Activated CD8-positive, alpha-beta T cell treated with anti-CD3 and anti-CD28 coated beads for 36 hours (primary cell): Measurements from ENCODE around the gene CXCL6. TPM values are rescaled to one million over a fixed set of nuclear protein-coding genes. Genes with fewer than 3 reads are reported as not detected.

Experiments
- ATAC-seq: fragments of 200-7000 bp; cut with Tn5 transposase; one replicate; pipeline ENCODE4 v1.10.0; 2021; ENCODE audit warnings: mild to moderate bottlenecking, moderate library complexity
- CTCF ChIA-PET: fragments of 350-600 bp; sonication (Branson Sonifier 250); formaldehyde crosslinking; loops from one replicate; lab custom pipeline; 2021; ENCODE audit warnings: antibody characterized with exemption; lab: Charles Lee
- POLR2A ChIA-PET: fragments of 350-600 bp; sonication (Branson Sonifier 250); formaldehyde crosslinking; loops from one replicate; lab custom pipeline; 2021; ENCODE audit warnings: antibody characterized with exemption; lab: Charles Lee
- DNase-seq: peaks from one replicate; pipeline ENCODE4 v3.0.0-alpha.2; 2020
- H3K27ac Mint-ChIP-seq: one replicate; pipeline ENCODE4 v1.8.0; 2021; ENCODE audit warnings: mild to moderate bottlenecking, mixed read lengths
- H3K27me3 Mint-ChIP-seq: one replicate; pipeline ENCODE4 v1.8.0; 2021; ENCODE audit warnings: mixed read lengths
- H3K36me3 Mint-ChIP-seq: one replicate; pipeline ENCODE4 v1.8.0; 2021; ENCODE audit warnings: low read depth, mixed read lengths
- H3K4me1 Mint-ChIP-seq: one replicate; pipeline ENCODE4 v1.8.0; 2021; ENCODE audit warnings: low read depth, mixed read lengths
- H3K4me3 Mint-ChIP-seq: one replicate; pipeline ENCODE4 v1.8.0; 2021; ENCODE audit warnings: mild to moderate bottlenecking, moderate library complexity, mixed read lengths
- H3K9me3 Mint-ChIP-seq: one replicate; pipeline ENCODE4 v1.8.0; 2021; ENCODE audit warnings: mixed read lengths
- intact Hi-C: fragments of 100-400 bp; cut with micrococcal nuclease; formaldehyde crosslinking; loops from one replicate; pipeline ENCODE4 v1.10.0; 2022
- total RNA-seq, 2 experiments: library from RNA; stranded (reverse); gene quantifications; one replicate each; pipeline ENCODE4 v1.2.3, GENCODE V29; 2021
- TF ChIP-seq, protein P1 (sequence below): fragments of 200-600 bp; IDR thresholded peaks from one replicate; pipeline ENCODE4 v1.8.0; 2022; ENCODE audit warnings: antibody characterized with exemption, mild to moderate bottlenecking

CXCL6 gene
- total RNA-seq, 2 experiments from 2014 or later, result not detected

DNA sequence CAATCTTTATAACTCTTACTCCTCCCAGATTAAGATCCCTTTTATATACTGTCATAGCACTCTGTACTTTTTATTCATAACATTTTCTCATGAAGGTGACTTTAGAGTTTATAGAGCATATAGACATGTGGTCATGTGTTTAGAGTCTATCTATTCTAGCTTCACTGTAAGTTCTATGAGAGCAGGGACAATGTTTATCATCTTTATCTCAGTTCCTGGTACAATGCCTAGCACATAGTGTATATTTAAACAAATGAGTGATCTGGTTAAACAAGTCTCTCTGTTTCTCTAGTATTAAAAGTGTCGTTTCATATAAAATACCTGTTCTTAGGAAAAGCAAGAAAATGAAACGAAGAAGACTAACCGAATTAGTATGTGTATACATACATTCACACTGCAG lies 3.2 kb downstream of the CXCL6 start:
- no peak for ATAC-seq

DNA sequence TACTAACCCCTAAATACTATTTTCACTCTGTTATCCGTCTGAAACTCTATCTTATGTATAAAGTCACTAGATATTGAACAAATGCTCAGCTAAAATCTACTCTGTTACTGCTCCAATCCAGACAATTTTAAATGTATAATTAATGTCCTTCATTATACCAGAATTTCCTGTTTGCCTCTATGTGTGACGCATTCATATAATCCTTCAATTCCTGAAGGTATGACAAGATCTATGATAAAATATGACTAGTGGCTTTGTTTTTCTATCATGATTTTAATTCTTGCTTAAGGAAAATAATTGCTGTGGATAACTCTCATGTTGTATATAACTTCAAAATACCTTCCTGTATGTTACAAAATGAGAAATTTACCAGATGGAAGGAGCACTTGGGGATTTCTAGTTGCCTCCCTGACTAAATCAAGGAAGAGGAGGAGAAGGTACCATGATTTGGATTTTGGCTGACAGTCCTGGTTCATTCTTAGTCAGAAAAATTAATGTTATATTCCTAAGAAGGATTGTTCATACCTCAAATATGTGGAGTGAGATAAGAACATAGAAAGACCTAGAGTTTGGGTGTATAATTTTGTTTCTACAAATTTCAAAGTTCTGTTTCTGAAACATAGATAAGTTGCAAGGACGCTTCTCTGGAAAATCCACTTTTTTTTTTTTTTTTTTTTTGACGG lies 4.9 kb downstream of the CXCL6 start:
- ChIA-PET POLR2A (no interaction called here), CTCF (no interaction called here)
- Mint-ChIP-seq H3K4me3 (no peak overlapping the region), H3K27me3 (peaks cover 18% of the 10 kb centered on the region), H3K27ac (no peak overlapping the region), H3K4me1 (no peaks in the 10 kb centered on the region), H3K9me3 (no peaks in the 10 kb centered on the region), H3K36me3 (no peaks in the 10 kb centered on the region)
- ATAC-seq, result no peak
- no peak for DNase-seq
- TF ChIP-seq, protein P1, sequence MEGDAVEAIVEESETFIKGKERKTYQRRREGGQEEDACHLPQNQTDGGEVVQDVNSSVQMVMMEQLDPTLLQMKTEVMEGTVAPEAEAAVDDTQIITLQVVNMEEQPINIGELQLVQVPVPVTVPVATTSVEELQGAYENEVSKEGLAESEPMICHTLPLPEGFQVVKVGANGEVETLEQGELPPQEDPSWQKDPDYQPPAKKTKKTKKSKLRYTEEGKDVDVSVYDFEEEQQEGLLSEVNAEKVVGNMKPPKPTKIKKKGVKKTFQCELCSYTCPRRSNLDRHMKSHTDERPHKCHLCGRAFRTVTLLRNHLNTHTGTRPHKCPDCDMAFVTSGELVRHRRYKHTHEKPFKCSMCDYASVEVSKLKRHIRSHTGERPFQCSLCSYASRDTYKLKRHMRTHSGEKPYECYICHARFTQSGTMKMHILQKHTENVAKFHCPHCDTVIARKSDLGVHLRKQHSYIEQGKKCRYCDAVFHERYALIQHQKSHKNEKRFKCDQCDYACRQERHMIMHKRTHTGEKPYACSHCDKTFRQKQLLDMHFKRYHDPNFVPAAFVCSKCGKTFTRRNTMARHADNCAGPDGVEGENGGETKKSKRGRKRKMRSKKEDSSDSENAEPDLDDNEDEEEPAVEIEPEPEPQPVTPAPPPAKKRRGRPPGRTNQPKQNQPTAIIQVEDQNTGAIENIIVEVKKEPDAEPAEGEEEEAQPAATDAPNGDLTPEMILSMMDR, result no peak
- intact Hi-C loops, result no loop called here

More for the DNA sequence above, 3.2 kb downstream of the CXCL6 start:
- Mint-ChIP-seq H3K27ac (no peak overlapping the region), H3K36me3 (no peaks in the 10 kb centered on the region), H3K9me3 (no peaks in the 10 kb centered on the region), H3K4me1 (no peaks in the 10 kb centered on the region), H3K27me3 (peaks cover 18% of the 10 kb centered on the region), H3K4me3 (no peak overlapping the region)
- TF ChIP-seq, protein P1, result no peak
- ChIA-PET CTCF (no interaction called here), POLR2A (no interaction called here)
- no peak for DNase-seq
- intact Hi-C loops, result no loop called here

DNA sequence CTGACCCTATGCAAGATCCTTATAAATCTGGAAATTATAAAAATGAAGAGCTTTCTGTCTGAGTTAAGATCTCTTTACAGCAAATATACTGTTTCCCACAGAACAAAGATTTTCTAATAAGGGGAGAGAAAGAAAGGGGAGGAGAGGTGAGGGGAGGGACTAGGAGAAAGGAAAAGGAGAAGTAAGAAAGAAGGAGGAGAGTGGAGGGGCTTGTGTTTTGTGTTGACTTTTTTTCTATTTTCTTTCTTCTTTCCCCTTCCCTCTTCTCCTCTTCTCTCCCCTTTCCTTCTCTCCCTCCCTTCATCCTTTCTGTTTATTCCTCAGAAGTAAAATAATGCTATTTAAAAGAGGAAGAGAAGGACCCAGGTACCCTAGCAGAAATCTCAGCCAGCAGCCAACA lies 6.2 kb downstream of the CXCL6 start:
- DNase-seq (no peak), ATAC-seq (no peak)
- Mint-ChIP-seq H3K9me3 (no peaks in the 10 kb centered on the region), H3K27ac (no peak overlapping the region), H3K4me3 (no peak overlapping the region), H3K27me3 (peaks cover 9% of the 10 kb centered on the region), H3K4me1 (no peaks in the 10 kb centered on the region), H3K36me3 (no peaks in the 10 kb centered on the region)
- TF ChIP-seq, protein P1, result no peak
- ChIA-PET POLR2A (no interaction called here), CTCF (no interaction called here)
- intact Hi-C loops, result no loop called here

DNA sequence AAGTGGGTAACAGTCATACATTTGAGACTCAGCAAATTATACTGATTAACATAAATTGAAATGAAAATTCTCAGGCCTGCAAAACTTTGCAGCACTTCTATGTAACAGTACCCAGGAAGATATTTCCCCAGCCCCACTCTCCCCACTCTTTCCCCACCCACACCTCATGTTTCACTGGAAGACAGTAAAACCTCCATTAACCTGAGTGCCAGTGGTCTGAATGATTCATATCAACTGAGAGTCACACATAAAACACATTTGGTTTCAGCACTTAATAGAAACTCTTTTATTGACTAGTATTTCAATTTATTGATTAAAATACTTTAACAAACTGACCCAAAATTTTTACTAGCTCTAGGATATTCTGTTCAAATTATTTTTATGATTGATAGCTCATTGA lies 6.9 kb downstream of the CXCL6 start:
- CTCF ChIA-PET, result no interaction called here

DNA sequence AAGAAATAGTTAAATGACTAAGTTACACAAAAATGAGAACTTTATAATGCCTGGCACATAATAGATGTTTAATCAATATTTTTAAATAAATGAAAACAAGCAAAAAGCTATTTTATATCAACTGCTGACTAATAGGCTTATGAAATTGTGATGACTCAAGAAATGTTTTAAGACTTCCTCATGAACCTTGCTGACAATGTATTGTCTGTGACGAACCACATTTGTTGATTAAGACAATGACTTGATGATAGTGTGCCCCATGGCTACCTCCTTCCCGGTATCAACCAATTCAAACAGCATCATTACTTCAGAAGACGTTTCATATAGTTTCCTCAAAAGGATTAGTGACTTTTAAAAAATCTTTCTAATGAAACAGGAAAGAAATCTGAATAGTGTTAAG lies 7.9 kb downstream of the CXCL6 start:
- no peak for DNase-seq
- Mint-ChIP-seq H3K27me3 (peaks cover 3% of the 10 kb centered on the region), H3K27ac (no peak overlapping the region), H3K4me1 (no peaks in the 10 kb centered on the region), H3K9me3 (no peaks in the 10 kb centered on the region), H3K36me3 (no peaks in the 10 kb centered on the region), H3K4me3 (no peak overlapping the region)
- no peak for ATAC-seq
- POLR2A ChIA-PET, result no interaction called here
- intact Hi-C loops, result no loop called here
- CTCF ChIA-PET, result no interaction called here
- TF ChIP-seq, protein P1, result no peak

More for the DNA sequence above, 6.9 kb downstream of the CXCL6 start:
- ATAC-seq (no peak), DNase-seq (no peak)
- no peaks in the 10 kb centered on the region for H3K36me3 Mint-ChIP-seq
- no peaks in the 10 kb centered on the region for H3K9me3 Mint-ChIP-seq
- POLR2A ChIA-PET, result no interaction called here
- intact Hi-C loops, result no loop called here
- no peak overlapping the region for H3K27ac Mint-ChIP-seq
- peaks cover 7% of the 10 kb centered on the region for H3K27me3 Mint-ChIP-seq
- no peaks in the 10 kb centered on the region for H3K4me1 Mint-ChIP-seq
- no peak overlapping the region for H3K4me3 Mint-ChIP-seq
- TF ChIP-seq, protein P1, result no peak
